Measurements from ENCODE around the gene FUT3. TPM values are rescaled to one million over a fixed set of nuclear protein-coding genes. Genes with fewer than 3 reads are reported as not detected.

The FUT3 gene
- total RNA-seq (ENCODE audit: low replicate concordance), result not detected in 2 replicates

- H3K4me3 ChIP-seq (ENCODE audit: low read depth, low read length), result no peak within 1 kb of the TSS
- TF ChIP-seq CTCF (IDR thresholded peaks at IDR 0.05; ENCODE audit: insufficient read depth, low read length), result no peak
- no peak for DNase-seq (ENCODE audit: low read depth)
Measured at GRCh38 chr19:5851302-5851701, at the start of gene FUT3. TSS of gene FUT3 (minus strand) at chr19:5851449.

- no peak for DNase-seq (ENCODE audit: low read depth)
- no peak for TF ChIP-seq CTCF (IDR thresholded peaks at IDR 0.05; ENCODE audit: insufficient read depth, low read length)
Measured at GRCh38 chr19:5900976-5901375, 49.7 kb upstream of the FUT3 start.

GRCh38 chr19:5899728-5900526 lies 48.7 kb upstream of the FUT3 start:
- no peak overlapping the region for H3K4me3 ChIP-seq (ENCODE audit: low read depth, low read length)
- no peak for DNase-seq (ENCODE audit: low read depth)
- no peak for TF ChIP-seq CTCF (IDR thresholded peaks at IDR 0.05; ENCODE audit: insufficient read depth, low read length)

More at GRCh38 chr19:5900976-5901375, 49.7 kb upstream of the FUT3 start:
- no peak overlapping the region for H3K4me3 ChIP-seq (ENCODE audit: low read depth, low read length)

GRCh38 chr19:5897189-5897969 lies 46.1 kb upstream of the FUT3 start:
- no peak overlapping the region for H3K4me3 ChIP-seq (ENCODE audit: low read depth, low read length)
- TF ChIP-seq CTCF (IDR thresholded peaks at IDR 0.05; ENCODE audit: insufficient read depth, low read length), result no peak
- DNase-seq (ENCODE audit: low read depth), result no peak

- DNase-seq (ENCODE audit: low read depth), result no peak
- TF ChIP-seq CTCF (IDR thresholded peaks at IDR 0.05; ENCODE audit: insufficient read depth, low read length), result no peak
- no peak overlapping the region for H3K4me3 ChIP-seq (ENCODE audit: low read depth, low read length)
Measured at GRCh38 chr19:5896365-5897076, 45.3 kb upstream of the FUT3 start.

GRCh38 chr19:5895890-5896289 lies 44.6 kb upstream of the FUT3 start:
- no peak for DNase-seq (ENCODE audit: low read depth)
- no peak for TF ChIP-seq CTCF (IDR thresholded peaks at IDR 0.05; ENCODE audit: insufficient read depth, low read length)
- no peak overlapping the region for H3K4me3 ChIP-seq (ENCODE audit: low read depth, low read length)
